ENCODE data around the gene INMT. TPM values are rescaled to one million over a fixed set of nuclear protein-coding genes. Genes with fewer than 3 reads are reported as not detected.

INMT gene
- total and polyA plus RNA-seq, 12 donors: 12.3 to 57.3 (median 26.9) TPM

- H3K27ac ChIP-seq: peak overlapping the region in 9 of 10 donors; percentile 18 to 76 (median 50)
- no peaks in the 10 kb centered on the region for H3K27me3 ChIP-seq
- WGBS, 2 donors: 64 to 67% methylated on average over 4 of the region's 4 CpGs
- TF ChIP-seq CTCF (IDR thresholded peaks at IDR 0.05): no peak
- DNase-seq: peak; percentile 36 to 54
- H3K4me1 ChIP-seq: peaks cover 0 to 26% (median 13%) of the 10 kb centered on the region in 9 donors
- H3K4me3 ChIP-seq: no peak overlapping the region
- ATAC-seq: peak; percentile 41 to 82 (median 56)
- intact Hi-C loops (cut with DNase I): no loop called here
- H3K36me3 ChIP-seq: no peaks in the 10 kb centered on the region
- peaks cover 0 to 5% (median 0%) of the 10 kb centered on the region in 11 donors for H3K9me3 ChIP-seq
Observed at GRCh38 chr7:30708412-30708811, 43.5 kb upstream of the INMT start.

GRCh38 chr7:30708983-30709382, 43.0 kb upstream of the INMT start:
- intact Hi-C loops (cut with DNase I): no loop called here
- ATAC-seq (peak; percentile 48 to 86 (median 71)), DNase-seq (peak; percentile 60)
- H3K36me3 ChIP-seq: no peaks in the 10 kb centered on the region
- H3K27me3 ChIP-seq: no peaks in the 10 kb centered on the region
- peak overlapping the region in 6 of 10 donors; percentile 17 to 76 (median 58) for H3K27ac ChIP-seq
- peaks cover 0 to 5% (median 0%) of the 10 kb centered on the region in 11 donors for H3K9me3 ChIP-seq
- peaks cover 0 to 26% (median 13%) of the 10 kb centered on the region in 9 donors for H3K4me1 ChIP-seq
- no peak overlapping the region for H3K4me3 ChIP-seq
- WGBS, 2 donors: 61 to 68% methylated on average over 3 of the region's 3 CpGs
- no peak for TF ChIP-seq CTCF (IDR thresholded peaks at IDR 0.05)

GRCh38 chr7:30709549-30709948, 42.4 kb upstream of the INMT start:
- no peak overlapping the region for H3K4me3 ChIP-seq
- TF ChIP-seq CTCF (IDR thresholded peaks at IDR 0.05): no peak
- 81 to 84% methylated on average over 6 of the region's 6 CpGs for WGBS, 2 donors
- peaks cover 0 to 26% (median 13%) of the 10 kb centered on the region in 9 donors for H3K4me1 ChIP-seq
- peak overlapping the region in 3 of 10 donors; percentile 6 to 73 (median 60) for H3K27ac ChIP-seq
- intact Hi-C loops (cut with DNase I): no loop called here
- no peak for ATAC-seq
- H3K36me3 ChIP-seq: no peaks in the 10 kb centered on the region
- DNase-seq: no peak
- H3K9me3 ChIP-seq: no peaks in the 10 kb centered on the region
- H3K27me3 ChIP-seq: no peaks in the 10 kb centered on the region

- TF ChIP-seq CTCF (IDR thresholded peaks at IDR 0.05): no peak
- intact Hi-C loops (cut with DNase I): no loop called here
Observed at GRCh38 chr7:30710669-30711068, 41.3 kb upstream of the INMT start.

More at GRCh38 chr7:30710669-30711068, 41.3 kb upstream of the INMT start:
- ATAC-seq (no peak), DNase-seq (no peak)
- no peaks in the 10 kb centered on the region for H3K27me3 ChIP-seq
- no peak overlapping the region for H3K27ac ChIP-seq
- WGBS, 2 donors: 94% methylated on average over 4 of the region's 4 CpGs
- no peak overlapping the region for H3K4me3 ChIP-seq
- H3K36me3 ChIP-seq: no peaks in the 10 kb centered on the region
- H3K4me1 ChIP-seq: peaks cover 0 to 26% (median 13%) of the 10 kb centered on the region in 9 donors
- H3K9me3 ChIP-seq: no peaks in the 10 kb centered on the region
